ENCODE data around the gene MCHR2. TPM values are rescaled to one million over a fixed set of nuclear protein-coding genes. Genes with fewer than 3 reads are reported as not detected.
A peak's percentile ranks its signal among the peaks of the same experiment; 100 is the strongest.

MCHR2 gene
- total and polyA plus RNA-seq, 10 of the 15 experiments (the other 5 are each of a cell fraction or from before 2014, with no cell fraction given), result not detected

DNA sequence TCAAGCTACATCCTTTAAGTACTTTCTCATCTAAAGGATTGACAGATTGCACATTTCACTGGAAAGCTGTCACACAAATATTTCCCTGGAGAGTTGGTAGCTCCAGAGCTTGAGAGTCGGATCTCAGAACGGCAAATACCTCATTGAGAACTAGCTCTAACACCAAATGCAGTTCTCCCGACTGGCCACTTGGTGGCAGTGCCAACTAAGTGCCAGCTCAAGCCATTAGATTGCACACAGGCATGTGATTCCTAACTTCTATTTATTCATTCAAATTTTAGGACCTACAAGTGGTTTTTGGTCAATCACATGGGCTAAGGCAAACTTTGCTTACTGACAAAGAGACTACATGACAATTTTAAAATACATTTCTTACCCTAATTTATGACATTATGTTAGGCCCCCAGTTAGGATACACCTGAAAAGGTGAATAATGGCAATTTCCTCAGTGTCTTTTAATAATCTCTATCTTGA, 7.9 kb upstream of the MCHR2 start (continued):
- no peak for TF ChIP-seq CREM (IDR thresholded peaks at IDR 0.05; ENCODE audit: low read depth)
- no peak for TF ChIP-seq EZH2 (IDR thresholded peaks at IDR 0.05; ENCODE audit: borderline replicate concordance, control insufficient read depth, low read depth, low read length)
- TF ChIP-seq, protein P1, sequence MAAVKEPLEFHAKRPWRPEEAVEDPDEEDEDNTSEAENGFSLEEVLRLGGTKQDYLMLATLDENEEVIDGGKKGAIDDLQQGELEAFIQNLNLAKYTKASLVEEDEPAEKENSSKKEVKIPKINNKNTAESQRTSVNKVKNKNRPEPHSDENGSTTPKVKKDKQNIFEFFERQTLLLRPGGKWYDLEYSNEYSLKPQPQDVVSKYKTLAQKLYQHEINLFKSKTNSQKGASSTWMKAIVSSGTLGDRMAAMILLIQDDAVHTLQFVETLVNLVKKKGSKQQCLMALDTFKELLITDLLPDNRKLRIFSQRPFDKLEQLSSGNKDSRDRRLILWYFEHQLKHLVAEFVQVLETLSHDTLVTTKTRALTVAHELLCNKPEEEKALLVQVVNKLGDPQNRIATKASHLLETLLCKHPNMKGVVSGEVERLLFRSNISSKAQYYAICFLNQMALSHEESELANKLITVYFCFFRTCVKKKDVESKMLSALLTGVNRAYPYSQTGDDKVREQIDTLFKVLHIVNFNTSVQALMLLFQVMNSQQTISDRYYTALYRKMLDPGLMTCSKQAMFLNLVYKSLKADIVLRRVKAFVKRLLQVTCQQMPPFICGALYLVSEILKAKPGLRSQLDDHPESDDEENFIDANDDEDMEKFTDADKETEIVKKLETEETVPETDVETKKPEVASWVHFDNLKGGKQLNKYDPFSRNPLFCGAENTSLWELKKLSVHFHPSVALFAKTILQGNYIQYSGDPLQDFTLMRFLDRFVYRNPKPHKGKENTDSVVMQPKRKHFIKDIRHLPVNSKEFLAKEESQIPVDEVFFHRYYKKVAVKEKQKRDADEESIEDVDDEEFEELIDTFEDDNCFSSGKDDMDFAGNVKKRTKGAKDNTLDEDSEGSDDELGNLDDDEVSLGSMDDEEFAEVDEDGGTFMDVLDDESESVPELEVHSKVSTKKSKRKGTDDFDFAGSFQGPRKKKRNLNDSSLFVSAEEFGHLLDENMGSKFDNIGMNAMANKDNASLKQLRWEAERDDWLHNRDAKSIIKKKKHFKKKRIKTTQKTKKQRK (IDR thresholded peaks at IDR 0.05; ENCODE audit: low read depth, low read length), result no peak
- TF ChIP-seq, protein P2, sequence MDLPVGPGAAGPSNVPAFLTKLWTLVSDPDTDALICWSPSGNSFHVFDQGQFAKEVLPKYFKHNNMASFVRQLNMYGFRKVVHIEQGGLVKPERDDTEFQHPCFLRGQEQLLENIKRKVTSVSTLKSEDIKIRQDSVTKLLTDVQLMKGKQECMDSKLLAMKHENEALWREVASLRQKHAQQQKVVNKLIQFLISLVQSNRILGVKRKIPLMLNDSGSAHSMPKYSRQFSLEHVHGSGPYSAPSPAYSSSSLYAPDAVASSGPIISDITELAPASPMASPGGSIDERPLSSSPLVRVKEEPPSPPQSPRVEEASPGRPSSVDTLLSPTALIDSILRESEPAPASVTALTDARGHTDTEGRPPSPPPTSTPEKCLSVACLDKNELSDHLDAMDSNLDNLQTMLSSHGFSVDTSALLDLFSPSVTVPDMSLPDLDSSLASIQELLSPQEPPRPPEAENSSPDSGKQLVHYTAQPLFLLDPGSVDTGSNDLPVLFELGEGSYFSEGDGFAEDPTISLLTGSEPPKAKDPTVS (IDR thresholded peaks at IDR 0.05; ENCODE audit: low read depth, low read length), result no peak
- TF ChIP-seq, protein P3, sequence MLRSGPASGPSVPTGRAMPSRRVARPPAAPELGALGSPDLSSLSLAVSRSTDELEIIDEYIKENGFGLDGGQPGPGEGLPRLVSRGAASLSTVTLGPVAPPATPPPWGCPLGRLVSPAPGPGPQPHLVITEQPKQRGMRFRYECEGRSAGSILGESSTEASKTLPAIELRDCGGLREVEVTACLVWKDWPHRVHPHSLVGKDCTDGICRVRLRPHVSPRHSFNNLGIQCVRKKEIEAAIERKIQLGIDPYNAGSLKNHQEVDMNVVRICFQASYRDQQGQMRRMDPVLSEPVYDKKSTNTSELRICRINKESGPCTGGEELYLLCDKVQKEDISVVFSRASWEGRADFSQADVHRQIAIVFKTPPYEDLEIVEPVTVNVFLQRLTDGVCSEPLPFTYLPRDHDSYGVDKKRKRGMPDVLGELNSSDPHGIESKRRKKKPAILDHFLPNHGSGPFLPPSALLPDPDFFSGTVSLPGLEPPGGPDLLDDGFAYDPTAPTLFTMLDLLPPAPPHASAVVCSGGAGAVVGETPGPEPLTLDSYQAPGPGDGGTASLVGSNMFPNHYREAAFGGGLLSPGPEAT (IDR thresholded peaks at IDR 0.05; ENCODE audit: low read depth), result no peak
- TF ChIP-seq CREB1 (IDR thresholded peaks at IDR 0.05; ENCODE audit: low read depth), result no peak
- TF ChIP-seq, protein P4, sequence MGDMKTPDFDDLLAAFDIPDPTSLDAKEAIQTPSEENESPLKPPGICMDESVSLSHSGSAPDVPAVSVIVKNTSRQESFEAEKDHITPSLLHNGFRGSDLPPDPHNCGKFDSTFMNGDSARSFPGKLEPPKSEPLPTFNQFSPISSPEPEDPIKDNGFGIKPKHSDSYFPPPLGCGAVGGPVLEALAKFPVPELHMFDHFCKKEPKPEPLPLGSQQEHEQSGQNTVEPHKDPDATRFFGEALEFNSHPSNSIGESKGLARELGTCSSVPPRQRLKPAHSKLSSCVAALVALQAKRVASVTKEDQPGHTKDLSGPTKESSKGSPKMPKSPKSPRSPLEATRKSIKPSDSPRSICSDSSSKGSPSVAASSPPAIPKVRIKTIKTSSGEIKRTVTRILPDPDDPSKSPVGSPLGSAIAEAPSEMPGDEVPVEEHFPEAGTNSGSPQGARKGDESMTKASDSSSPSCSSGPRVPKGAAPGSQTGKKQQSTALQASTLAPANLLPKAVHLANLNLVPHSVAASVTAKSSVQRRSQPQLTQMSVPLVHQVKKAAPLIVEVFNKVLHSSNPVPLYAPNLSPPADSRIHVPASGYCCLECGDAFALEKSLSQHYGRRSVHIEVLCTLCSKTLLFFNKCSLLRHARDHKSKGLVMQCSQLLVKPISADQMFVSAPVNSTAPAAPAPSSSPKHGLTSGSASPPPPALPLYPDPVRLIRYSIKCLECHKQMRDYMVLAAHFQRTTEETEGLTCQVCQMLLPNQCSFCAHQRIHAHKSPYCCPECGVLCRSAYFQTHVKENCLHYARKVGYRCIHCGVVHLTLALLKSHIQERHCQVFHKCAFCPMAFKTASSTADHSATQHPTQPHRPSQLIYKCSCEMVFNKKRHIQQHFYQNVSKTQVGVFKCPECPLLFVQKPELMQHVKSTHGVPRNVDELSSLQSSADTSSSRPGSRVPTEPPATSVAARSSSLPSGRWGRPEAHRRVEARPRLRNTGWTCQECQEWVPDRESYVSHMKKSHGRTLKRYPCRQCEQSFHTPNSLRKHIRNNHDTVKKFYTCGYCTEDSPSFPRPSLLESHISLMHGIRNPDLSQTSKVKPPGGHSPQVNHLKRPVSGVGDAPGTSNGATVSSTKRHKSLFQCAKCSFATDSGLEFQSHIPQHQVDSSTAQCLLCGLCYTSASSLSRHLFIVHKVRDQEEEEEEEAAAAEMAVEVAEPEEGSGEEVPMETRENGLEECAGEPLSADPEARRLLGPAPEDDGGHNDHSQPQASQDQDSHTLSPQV (IDR thresholded peaks at IDR 0.05), result no peak
- TF ChIP-seq, protein P5, sequence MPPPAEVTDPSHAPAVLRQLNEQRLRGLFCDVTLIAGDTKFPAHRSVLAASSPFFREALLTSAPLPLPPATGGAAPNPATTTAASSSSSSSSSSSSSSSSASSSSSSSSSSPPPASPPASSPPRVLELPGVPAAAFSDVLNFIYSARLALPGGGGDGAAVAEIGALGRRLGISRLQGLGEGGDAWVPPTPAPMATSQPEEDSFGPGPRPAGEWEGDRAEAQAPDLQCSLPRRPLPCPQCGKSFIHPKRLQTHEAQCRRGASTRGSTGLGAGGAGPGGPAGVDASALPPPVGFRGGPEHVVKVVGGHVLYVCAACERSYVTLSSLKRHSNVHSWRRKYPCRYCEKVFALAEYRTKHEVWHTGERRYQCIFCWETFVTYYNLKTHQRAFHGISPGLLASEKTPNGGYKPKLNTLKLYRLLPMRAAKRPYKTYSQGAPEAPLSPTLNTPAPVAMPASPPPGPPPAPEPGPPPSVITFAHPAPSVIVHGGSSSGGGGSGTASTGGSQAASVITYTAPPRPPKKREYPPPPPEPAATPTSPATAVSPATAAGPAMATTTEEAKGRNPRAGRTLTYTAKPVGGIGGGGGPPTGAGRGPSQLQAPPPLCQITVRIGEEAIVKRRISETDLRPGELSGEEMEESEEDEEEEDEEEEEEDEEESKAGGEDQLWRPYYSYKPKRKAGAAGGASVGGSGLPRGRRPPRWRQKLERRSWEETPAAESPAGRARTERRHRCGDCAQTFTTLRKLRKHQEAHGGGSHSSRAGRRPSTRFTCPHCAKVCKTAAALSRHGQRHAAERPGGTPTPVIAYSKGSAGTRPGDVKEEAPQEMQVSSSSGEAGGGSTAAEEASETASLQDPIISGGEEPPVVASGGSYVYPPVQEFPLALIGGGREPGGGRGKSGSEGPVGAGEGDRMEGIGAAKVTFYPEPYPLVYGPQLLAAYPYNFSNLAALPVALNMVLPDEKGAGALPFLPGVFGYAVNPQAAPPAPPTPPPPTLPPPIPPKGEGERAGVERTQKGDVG (CRISPR knock-in tag; IDR thresholded peaks at IDR 0.05), result no peak
- TF ChIP-seq SMAD1 (IDR thresholded peaks at IDR 0.05; ENCODE audit: low read depth, partially characterized antibody), result no peak
- no peak for TF ChIP-seq SIX5 (IDR thresholded peaks at IDR 0.05; ENCODE audit: low read depth, low read length, severe bottlenecking)
- 0 out of 2 replicates have a peak, but pooled peaks have one; percentile 39 for TF ChIP-seq YY1 (IDR thresholded peaks at IDR 0.05; ENCODE audit: low read depth, low read length)
- TF ChIP-seq MEF2B (IDR thresholded peaks at IDR 0.05; ENCODE audit: partially characterized antibody, poor library complexity, severe bottlenecking), result no peak
